Measurements from ENCODE around the gene HUNK. TPM values are rescaled to one million over a fixed set of nuclear protein-coding genes. Genes with fewer than 3 reads are reported as not detected.
A peak's percentile ranks its signal among the peaks of the same experiment; 100 is the strongest.

HUNK gene
- total and polyA plus RNA-seq, 2 experiments from 2014 or later: 0.30 to 2.5 TPM

DNA sequence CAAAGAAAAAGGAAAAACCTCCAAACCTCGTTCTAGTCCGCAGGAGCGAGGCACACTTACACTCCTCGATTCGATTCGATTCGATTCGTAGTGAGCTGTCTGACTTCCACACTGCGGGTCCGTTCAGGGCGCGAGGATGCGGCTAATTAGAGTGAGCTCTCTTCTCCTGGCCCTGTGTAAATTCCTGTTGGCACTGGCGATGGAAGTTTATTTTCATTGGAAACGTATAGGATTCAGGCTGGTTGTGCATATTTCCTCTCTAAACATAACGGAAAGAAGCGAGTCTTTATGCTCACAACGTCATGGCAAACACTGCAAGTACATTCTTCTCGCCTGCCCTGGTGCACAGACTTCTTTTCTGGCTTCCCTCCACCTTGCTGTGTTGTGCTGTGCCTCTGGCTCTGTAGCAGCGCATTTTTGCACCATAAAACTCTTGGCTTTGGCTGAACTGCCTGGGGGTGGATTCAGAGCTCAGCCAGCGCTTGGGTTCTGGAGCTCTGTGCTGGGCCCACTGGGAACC is 2.7 kb downstream of the HUNK start:
- WGBS, 2 experiments (ENCODE audit: low coverage in 1 of 2, low lambda C conversion rate in 2 of 2, missing lambda C conversion rate in 2 of 2): 14 to 16% methylated on average over 21 of the region's 21 CpGs
- H3K36me3 ChIP-seq (ENCODE audit: low read depth): no peaks in the 10 kb centered on the region
- H4K20me1 ChIP-seq (ENCODE audit: insufficient read depth): no peaks in the 10 kb centered on the region
- no peak for TF ChIP-seq EZH2phosphoT487 (IDR thresholded peaks at IDR 0.05; ENCODE audit: insufficient read depth, low read depth)
- TF ChIP-seq EZH2 (IDR thresholded peaks at IDR 0.05; ENCODE audit: insufficient read depth, poor library complexity, severe bottlenecking): no peak
- H3K4me3 ChIP-seq: peak overlapping the region; percentile 43
- H3K9me2 ChIP-seq (ENCODE audit: insufficient read depth): no peaks in the 10 kb centered on the region
- H3K79me2 ChIP-seq (ENCODE audit: insufficient read depth): no peaks in the 10 kb centered on the region
- no peak overlapping the region for H3K27ac ChIP-seq
- no peaks in the 10 kb centered on the region; the same call in 1 of the 2 replicates for H3K27me3 ChIP-seq (replicated peaks; ENCODE audit: insufficient read depth)
- H3K9me3 ChIP-seq (ENCODE audit: low read depth): no peaks in the 10 kb centered on the region
- no peak overlapping the region for H2AFZ ChIP-seq
- DNase-seq: peak; percentile 64
- peak overlapping the region; percentile 57 for H3K4me2 ChIP-seq (ENCODE audit: unreplicated experiment)
- in situ Hi-C loops (cut with MboI): no loop called here
- peaks cover 8% of the 10 kb centered on the region; the same call in 1 of the 2 replicates for H3K4me1 ChIP-seq (ENCODE audit: insufficient read depth)
- no peak overlapping the region for H3K9ac ChIP-seq
- H3F3A ChIP-seq (ENCODE audit: insufficient read depth): no peaks in the 10 kb centered on the region

DNA sequence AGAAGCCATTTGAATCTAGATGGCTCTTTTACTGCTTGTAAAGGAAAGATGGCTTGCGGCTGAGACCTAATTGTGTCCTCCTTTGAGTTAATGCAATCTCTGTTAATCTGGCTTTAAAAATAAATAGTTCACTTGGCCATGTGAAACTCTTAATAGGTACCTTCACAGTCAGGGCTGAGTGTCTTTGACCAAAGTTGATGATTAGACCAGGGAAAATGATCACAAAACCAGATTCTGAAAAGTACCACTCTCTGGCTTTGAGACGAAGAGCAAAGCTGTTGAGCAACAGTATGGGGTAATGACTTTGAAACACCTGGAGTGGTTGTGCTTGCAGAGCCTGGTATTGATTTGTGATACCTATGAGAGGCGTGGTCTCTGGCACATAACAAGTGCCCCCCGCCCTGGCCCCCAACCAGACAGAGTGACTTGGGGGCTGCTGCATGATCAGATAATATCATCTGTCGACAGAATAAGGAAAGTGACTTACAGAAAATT is 4.7 kb downstream of the HUNK start:
- no peaks in the 10 kb centered on the region for H3K9me2 ChIP-seq (ENCODE audit: insufficient read depth)
- no peak overlapping the region for H3K4me3 ChIP-seq
- no peak overlapping the region for H3K27ac ChIP-seq
- peaks cover 8% of the 10 kb centered on the region; the same call in 1 of the 2 replicates for H3K4me1 ChIP-seq (ENCODE audit: insufficient read depth)
- H3K9ac ChIP-seq: no peak overlapping the region
- H3K79me2 ChIP-seq (ENCODE audit: insufficient read depth): no peaks in the 10 kb centered on the region
- no peak for TF ChIP-seq EZH2phosphoT487 (IDR thresholded peaks at IDR 0.05; ENCODE audit: insufficient read depth, low read depth)
- no peak for TF ChIP-seq EZH2 (IDR thresholded peaks at IDR 0.05; ENCODE audit: insufficient read depth, poor library complexity, severe bottlenecking)
- H3K4me2 ChIP-seq (ENCODE audit: unreplicated experiment): no peak overlapping the region
- H3K36me3 ChIP-seq (ENCODE audit: low read depth): no peaks in the 10 kb centered on the region
- no peaks in the 10 kb centered on the region for H3K27me3 ChIP-seq (replicated peaks; ENCODE audit: insufficient read depth)
- H3F3A ChIP-seq (ENCODE audit: insufficient read depth): no peaks in the 10 kb centered on the region
- WGBS, 2 experiments (ENCODE audit: low coverage in 1 of 2, low lambda C conversion rate in 2 of 2, missing lambda C conversion rate in 2 of 2): 89 to 90% methylated on average over 5 of the region's 5 CpGs
- H2AFZ ChIP-seq: no peak overlapping the region
- DNase-seq: no peak
- H4K20me1 ChIP-seq (ENCODE audit: insufficient read depth): no peaks in the 10 kb centered on the region
- in situ Hi-C loops (cut with MboI): no loop called here
- no peaks in the 10 kb centered on the region for H3K9me3 ChIP-seq (ENCODE audit: low read depth)

DNA sequence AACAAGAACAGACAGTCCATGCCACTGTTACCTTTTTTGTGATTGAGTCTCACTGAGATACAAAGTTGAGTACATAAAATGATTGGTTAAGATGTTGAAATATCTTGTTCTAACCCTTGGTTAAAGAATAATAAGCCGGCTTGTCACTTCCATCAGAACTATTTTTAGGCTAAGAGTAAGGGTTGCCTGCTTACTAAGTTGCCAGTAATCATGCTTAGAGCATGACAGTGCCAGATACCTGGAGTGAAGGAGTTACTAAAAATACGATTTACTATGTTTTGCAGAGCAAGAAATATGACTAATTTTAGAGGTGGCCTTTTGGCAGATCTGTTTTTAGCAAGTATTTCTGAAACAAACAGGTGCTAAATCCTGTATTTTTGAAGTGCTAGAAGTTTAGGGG is 6.0 kb downstream of the HUNK start:
- 40 to 42% methylated on average over 2 of the region's 2 CpGs for WGBS, 2 experiments (ENCODE audit: low coverage in 1 of 2, low lambda C conversion rate in 2 of 2, missing lambda C conversion rate in 2 of 2)
- no peak overlapping the region for H3K9ac ChIP-seq

DNA sequence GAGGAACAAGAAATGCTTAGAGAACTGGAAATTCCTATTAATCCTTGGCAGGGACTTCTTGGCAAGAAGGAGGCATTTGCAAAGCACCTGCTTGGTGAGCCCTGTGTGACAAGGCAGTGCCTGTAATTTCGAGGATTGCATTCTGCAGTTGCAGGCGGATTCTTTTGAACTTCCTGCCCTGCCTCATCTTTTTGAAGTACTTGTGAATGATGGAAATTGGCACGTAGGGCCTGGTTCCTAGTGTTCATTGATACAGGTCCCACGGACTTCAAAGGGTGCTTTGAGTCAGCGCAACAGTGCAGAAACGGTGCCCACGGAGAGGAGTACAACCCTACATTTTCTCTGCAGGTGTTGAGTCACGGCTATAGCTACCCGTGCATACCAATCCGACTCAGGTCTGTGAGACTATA is 6.4 kb downstream of the HUNK start:
- no peak for DNase-seq
- Histone ChIP-seq H3K4me1 (ENCODE audit: insufficient read depth) (peaks cover 8% of the 10 kb centered on the region; the same call in 1 of the 2 replicates), H3K9me2 (ENCODE audit: insufficient read depth) (no peaks in the 10 kb centered on the region), H3F3A (ENCODE audit: insufficient read depth) (no peaks in the 10 kb centered on the region), H3K36me3 (ENCODE audit: low read depth) (no peaks in the 10 kb centered on the region), H3K27me3 (replicated peaks; ENCODE audit: insufficient read depth) (no peaks in the 10 kb centered on the region), H3K4me2 (ENCODE audit: unreplicated experiment) (no peak overlapping the region), H3K79me2 (ENCODE audit: insufficient read depth) (no peaks in the 10 kb centered on the region), H3K27ac (no peak overlapping the region), H3K9me3 (ENCODE audit: low read depth) (no peaks in the 10 kb centered on the region), H4K20me1 (ENCODE audit: insufficient read depth) (no peaks in the 10 kb centered on the region), H3K4me3 (no peak overlapping the region), H2AFZ (no peak overlapping the region), H3K9ac (no peak overlapping the region)
- TF ChIP-seq EZH2phosphoT487 (IDR thresholded peaks at IDR 0.05; ENCODE audit: insufficient read depth, low read depth): no peak
- TF ChIP-seq EZH2 (IDR thresholded peaks at IDR 0.05; ENCODE audit: insufficient read depth, poor library complexity, severe bottlenecking): no peak
- in situ Hi-C loops (cut with MboI): no loop called here
- WGBS, 2 experiments (ENCODE audit: low coverage in 1 of 2, low lambda C conversion rate in 2 of 2, missing lambda C conversion rate in 2 of 2): 81 to 84% methylated on average over 10 of the region's 10 CpGs

More for the DNA sequence above, 6.0 kb downstream of the HUNK start:
- no peaks in the 10 kb centered on the region for H3F3A ChIP-seq (ENCODE audit: insufficient read depth)
- no peaks in the 10 kb centered on the region for H3K36me3 ChIP-seq (ENCODE audit: low read depth)
- H3K27me3 ChIP-seq (replicated peaks; ENCODE audit: insufficient read depth): no peaks in the 10 kb centered on the region
- no peaks in the 10 kb centered on the region for H3K9me2 ChIP-seq (ENCODE audit: insufficient read depth)
- H4K20me1 ChIP-seq (ENCODE audit: insufficient read depth): no peaks in the 10 kb centered on the region
- DNase-seq: no peak
- TF ChIP-seq EZH2 (IDR thresholded peaks at IDR 0.05; ENCODE audit: insufficient read depth, poor library complexity, severe bottlenecking) (no peak), EZH2phosphoT487 (IDR thresholded peaks at IDR 0.05; ENCODE audit: insufficient read depth, low read depth) (no peak)
- in situ Hi-C loops (cut with MboI): no loop called here
- no peaks in the 10 kb centered on the region for H3K9me3 ChIP-seq (ENCODE audit: low read depth)
- no peak overlapping the region for H3K4me2 ChIP-seq (ENCODE audit: unreplicated experiment)
- H3K27ac ChIP-seq: no peak overlapping the region
- H3K4me1 ChIP-seq (ENCODE audit: insufficient read depth): peaks cover 8% of the 10 kb centered on the region; the same call in 1 of the 2 replicates
- no peak overlapping the region for H3K4me3 ChIP-seq
- H2AFZ ChIP-seq: no peak overlapping the region
- H3K79me2 ChIP-seq (ENCODE audit: insufficient read depth): no peaks in the 10 kb centered on the region
